ENCODE measurements around the gene C1orf35.

The C1orf35 gene

DNA sequence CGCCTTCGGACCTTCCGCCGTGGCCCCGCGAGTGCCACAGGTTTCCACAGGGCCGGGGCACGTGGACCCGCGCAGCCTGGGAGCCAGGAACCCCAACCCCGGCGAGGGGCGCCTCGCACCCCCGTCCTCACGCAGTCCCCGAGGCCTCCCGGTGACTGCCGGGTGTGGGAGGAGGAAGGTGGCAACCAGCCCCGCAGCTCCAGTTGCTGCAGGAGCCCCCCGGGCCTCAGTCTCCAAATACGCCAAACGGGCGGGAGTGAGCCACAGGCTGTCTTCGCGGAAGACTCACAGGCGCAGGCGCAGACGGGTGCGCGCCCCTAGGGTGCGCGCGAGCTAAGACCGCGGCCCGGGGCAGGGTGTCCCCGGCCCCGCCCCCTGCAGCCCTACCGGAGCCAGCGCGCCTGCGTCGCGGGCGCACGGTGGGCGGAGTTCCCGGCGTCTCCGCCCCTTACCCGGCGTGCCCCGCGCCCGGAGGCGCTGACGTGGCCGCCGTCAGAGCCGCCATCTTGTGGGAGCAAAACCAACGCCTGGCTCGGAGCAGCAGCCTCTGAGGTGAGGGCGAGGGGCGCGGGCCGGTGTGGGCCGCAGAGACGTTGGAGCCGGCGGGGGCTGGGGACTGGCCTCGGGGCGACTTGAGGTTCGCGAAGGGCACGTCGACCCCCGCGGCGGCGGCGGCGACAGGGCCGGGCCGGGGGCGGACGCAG is 20.8 kb downstream of the C1orf35 start, which contains the start of gene ARF1:
TSS of gene ARF1 (plus strand) at position 495 of the 704 bp plus-strand sequence. CDS start 14,407 bp downstream, outside the sequence.
- in situ Hi-C loops (cut with MboI; ENCODE audit: low sequenced_read_pairs): no loop called here

DNA sequence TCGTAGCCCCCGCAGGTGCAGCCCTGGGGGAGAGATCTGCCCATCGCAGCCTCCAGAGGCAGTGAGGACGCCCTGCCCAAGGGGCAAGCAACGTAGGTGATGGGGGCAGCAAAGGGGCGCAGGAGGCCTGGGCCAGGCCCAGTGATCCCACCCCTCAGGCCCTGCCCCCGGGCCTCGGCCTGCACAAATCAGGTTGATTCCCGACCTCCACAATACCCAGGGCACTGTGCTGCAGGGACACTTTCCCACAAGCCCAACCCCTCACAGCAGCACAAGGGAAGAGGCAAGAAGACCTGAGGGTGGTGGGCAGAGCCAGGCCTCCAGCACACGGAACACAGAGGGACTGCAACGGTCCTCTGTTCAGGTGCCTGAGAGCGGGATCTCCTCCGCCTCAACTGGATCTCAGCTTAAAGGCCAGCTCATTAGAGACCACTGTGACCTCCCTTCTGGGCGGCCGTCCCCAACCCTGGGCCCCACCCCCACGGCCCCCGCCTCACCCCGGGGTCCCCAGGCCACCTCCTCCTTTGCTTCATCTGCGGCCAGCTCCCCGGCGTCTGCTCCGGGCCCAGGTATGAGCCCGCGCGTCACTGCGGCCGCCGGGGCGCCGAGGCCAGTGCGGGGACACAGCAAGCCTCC is 21.4 kb downstream of the C1orf35 start:
- in situ Hi-C loops (cut with MboI; ENCODE audit: low sequenced_read_pairs): no loop called here

- in situ Hi-C loops (cut with MboI; ENCODE audit: low sequenced_read_pairs): no loop called here
These were observed 22.0 kb downstream of the C1orf35 start for GRCh38 chr1:228081144-228081543.

DNA sequence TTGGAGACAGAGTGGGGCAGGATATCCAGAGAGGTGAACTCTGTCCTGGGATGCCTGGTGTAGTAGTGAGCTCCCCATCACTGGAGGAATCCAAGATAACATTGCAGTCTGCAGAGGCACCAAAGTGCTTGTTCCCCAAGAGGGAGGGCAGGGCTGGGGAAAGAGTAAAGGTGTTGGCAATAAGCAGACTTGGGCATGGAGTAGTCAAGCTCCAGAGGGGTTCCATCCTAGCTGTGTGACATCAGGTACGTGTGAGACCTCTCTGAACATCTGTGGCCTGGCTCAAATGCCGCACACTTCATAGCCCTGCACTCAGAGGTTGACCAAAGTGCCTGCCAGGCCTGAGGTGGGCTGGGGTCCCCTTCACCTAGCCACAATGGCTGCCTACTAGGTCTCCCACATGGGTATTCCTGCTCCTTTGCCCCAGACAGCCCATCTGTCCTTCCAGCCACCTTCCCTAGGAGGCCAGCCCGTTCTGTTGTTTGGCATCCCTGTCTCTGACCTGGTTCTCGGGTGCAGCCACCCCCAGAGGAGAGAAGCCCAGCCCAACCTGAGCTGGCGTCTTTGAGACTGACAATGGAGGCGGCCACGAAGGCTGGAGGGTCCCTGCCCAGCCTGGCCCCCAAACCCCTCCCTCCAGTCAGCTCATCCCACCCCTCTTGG is 23.4 kb downstream of the C1orf35 start:
- in situ Hi-C loops (cut with MboI; ENCODE audit: low sequenced_read_pairs): no loop called here

GRCh38 chr1:228079013-228079412 is 24.1 kb downstream of the C1orf35 start:
- in situ Hi-C loops (cut with MboI; ENCODE audit: low sequenced_read_pairs): no loop called here

DNA sequence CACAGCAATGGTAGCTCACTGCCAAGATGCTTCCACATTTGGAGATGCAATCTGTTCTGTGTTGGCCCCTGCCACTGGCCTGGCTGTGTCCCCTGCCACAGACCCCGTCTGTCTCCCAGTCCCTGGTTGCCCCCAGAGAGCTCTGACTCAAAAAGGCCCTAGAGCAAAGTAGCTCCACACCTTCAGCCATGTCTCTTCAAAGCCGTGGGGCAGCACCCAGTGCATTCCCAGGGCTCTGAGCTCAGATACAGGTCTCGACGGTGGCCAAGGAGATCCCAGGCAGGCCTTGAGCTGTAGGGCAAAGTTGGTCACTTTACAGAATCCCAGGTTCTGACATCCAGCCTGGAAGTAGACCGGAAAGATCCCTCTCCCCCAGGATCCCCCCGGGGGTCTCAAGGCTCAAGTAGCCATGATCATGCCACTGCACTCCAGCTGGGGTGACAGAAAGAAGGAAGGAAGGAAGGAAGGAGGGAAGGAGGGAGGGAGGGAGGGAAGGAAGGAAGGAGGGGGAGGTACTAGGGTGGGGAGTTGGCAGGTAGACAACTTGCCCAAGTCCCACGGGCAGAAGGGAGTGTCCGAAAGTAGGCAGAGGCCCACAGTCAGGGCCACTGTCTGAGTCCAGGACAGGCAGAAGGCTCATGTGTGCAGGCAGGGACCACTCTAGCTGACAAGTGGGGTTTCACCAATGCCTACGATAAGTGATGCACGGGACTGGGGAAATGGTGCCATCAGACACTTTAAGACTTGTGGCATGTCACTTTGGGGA is 25.4 kb downstream of the C1orf35 start:
- in situ Hi-C loops (cut with MboI; ENCODE audit: low sequenced_read_pairs): no loop called here

DNA sequence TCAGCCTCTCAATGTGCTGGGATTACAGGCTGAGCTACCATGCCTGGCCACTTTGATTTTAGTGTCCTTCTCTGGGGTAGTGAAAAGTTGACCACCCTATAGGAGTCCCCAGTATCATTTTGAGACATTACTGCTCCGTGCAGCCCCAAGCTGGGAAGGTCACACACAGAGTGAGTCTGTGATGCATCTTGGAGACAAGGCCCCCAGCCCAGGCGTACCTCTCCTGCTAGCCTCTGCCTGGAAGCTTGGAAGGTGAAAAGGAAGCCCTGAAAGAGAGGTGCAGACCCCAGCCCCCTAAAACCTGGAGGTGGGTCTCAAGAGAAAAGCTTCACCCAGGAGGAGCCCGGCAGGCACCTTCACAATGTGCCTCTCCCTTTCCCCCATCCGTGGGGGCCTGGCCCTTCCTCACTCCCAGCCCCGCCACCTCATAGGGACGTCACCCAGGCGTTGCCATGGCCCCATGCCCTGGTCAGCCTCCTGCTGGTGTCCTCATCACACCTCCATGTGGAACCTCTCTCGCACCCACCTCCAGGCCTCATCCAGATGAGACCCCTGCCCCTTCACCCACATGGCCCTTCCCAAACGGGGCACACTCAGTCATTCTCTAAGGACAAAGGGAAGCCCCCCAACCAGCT is 26.2 kb downstream of the C1orf35 start:
- in situ Hi-C loops (cut with MboI; ENCODE audit: low sequenced_read_pairs): no loop called here

- in situ Hi-C loops (cut with MboI; ENCODE audit: low sequenced_read_pairs): no loop called here
These were observed 27.3 kb downstream of the C1orf35 start for GRCh38 chr1:228075801-228076271.

- in situ Hi-C loops (cut with MboI; ENCODE audit: low sequenced_read_pairs): no loop called here
These were observed 28.0 kb downstream of the C1orf35 start for GRCh38 chr1:228074954-228075730.

- in situ Hi-C loops (cut with MboI; ENCODE audit: low sequenced_read_pairs): no loop called here
These were observed 29.1 kb downstream of the C1orf35 start for GRCh38 chr1:228073857-228074545.

- in situ Hi-C loops (cut with MboI; ENCODE audit: low sequenced_read_pairs): no loop called here
These were observed 29.9 kb downstream of the C1orf35 start for GRCh38 chr1:228073061-228073856.

DNA sequence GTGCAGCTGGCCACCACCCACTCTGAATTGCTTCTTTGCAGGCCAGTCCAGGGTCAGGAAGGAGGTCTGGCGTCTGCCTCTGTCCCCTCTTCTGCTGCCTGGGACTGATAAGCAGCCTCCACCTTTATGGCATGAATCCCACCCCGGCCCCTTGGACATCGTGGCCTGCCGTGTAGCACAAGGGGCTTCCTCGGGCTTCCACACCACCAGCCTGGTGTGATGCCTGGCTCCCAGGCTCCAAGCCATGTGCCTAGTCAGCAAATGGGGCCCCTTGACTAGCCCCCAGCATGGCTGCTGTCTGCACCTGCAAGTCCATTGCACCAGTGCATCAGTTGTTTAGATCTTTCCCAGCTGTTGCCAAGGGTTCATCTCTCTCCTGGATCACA is 30.5 kb downstream of the C1orf35 start:
- in situ Hi-C loops (cut with MboI; ENCODE audit: low sequenced_read_pairs): no loop called here

DNA sequence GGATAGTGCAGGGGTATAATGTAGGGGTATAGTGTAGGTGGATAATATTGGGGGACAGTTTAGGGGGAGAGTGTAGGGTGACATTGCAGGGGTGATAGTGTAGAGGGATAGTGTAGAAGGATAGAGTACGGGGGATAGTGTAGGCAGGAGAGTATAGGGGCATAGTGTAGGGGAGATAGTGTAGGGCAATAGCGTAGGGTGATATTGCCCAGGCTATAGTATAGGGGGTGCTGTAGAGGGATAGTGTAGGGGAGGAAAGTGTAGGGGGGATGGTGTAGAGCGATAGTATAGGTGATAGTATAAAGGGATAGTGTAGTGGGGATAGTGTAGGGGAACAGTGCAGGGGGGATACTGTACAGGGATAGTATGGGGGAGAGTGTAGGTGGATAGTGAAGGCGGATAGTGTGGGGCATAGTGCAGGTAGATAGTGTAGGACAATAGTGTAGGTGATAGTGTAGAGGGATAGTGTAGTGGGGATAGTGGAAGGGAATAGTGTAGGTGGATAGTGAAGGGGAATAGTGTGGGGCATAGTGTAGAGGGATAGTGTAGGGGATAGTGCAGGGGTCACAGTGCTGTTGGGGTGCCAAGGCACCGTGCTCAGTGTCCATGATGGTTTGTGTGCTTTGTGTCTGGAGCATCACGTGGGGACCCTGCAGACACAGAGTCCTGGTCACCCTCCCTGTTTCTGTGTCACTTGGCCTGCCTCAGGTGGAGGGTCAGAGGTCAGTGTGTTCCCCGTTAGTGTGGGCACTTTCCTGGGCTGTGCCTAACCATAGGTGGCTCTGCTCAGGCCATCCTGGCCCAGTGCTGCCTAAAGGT is 31.1 kb downstream of the C1orf35 start:
- in situ Hi-C loops (cut with MboI; ENCODE audit: low sequenced_read_pairs): no loop called here

GRCh38 chr1:228070851-228071250 is 32.3 kb downstream of the C1orf35 start:
- in situ Hi-C loops (cut with MboI; ENCODE audit: low sequenced_read_pairs): no loop called here

GRCh38 chr1:228070173-228070572 is 33.0 kb downstream of the C1orf35 start:
- in situ Hi-C loops (cut with MboI; ENCODE audit: low sequenced_read_pairs): no loop called here

- in situ Hi-C loops (cut with MboI; ENCODE audit: low sequenced_read_pairs): no loop called here
These were observed 34.8 kb downstream of the C1orf35 start for GRCh38 chr1:228068359-228068758.

DNA sequence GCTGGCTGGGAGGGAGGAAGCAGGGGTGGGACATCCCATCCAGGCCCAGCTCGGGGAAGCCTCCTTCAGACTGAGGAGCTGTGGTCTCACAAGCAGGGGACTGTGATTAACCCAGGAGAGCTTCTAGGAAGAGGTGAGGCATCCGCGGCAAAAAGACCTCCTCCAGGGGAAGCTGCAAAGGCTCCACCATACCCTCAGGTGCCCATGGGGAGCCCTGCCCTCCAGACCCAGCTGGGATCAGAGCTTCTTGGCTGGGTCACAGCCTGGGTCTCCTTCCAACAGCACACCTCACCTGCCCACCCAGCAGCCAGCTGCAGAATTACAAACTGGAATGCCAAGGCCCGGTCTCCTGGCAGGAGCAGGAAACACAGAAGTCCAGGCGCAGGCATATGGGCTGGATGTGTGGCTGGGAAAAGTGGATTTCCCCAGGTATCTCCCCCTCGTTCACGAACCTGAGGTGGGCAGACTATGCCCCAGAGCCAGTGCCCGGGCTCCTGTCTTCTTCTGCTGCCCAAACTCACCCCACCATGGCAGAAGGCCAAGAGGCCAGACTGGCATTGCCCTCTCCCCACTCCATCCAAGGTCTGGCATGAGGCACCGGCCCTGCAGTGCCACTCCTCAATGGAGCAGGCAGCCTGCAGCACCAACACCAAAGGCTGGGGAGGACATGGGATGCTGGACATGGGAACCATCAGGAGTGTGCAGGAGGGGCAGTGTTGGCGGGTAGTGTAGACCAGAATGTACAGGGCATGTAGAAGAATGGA is 36.1 kb downstream of the C1orf35 start:
- in situ Hi-C loops (cut with MboI; ENCODE audit: low sequenced_read_pairs): no loop called here
